ENCODE data around the gene GLI2.

The GLI2 gene

DNA sequence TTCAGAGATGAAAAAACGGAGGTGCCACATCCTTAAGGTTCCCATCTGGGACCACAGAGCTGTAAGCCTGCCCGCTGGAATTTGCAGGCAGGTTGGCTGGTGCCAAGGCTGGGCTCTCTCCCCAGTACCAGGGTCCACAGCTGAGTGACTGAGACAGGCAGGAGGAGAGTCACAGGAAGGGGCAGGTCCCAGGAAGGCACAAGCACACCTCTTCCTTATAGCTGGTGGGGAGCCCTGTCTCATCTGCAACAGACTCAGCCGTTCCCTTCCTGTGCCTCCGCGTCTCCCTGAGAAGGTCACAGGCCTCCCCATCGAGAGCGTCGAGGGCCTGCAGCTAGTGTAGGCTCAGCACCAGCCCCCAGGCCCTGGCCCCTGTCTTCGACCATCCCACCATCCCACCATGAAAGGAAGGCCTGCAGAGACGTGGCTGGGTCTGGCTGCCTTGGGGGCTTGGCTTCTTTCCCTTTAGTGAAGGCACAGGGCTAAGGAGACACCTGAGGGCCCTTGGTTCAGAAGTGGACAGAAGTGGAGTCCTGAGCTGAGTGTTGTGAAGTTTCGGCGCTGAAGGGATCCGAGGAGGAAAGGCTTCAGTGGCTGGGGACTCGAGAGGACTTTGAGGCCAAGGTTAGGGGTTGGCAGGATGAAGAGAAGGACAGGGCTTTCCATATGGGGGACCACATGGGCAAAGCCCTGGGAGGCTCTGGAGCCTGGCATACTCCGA, 26.8 kb downstream of the GLI2 start:
- no peak overlapping the region for H3K4me3 ChIP-seq (ENCODE audit: low read depth, low read length)
- in situ Hi-C loops (cut with HindIII; ENCODE audit: low sequenced_read_pairs) = no loop called here
- DNase-seq (ENCODE audit: low read depth, low spot score) = no peak
- TF ChIP-seq, protein P1, sequence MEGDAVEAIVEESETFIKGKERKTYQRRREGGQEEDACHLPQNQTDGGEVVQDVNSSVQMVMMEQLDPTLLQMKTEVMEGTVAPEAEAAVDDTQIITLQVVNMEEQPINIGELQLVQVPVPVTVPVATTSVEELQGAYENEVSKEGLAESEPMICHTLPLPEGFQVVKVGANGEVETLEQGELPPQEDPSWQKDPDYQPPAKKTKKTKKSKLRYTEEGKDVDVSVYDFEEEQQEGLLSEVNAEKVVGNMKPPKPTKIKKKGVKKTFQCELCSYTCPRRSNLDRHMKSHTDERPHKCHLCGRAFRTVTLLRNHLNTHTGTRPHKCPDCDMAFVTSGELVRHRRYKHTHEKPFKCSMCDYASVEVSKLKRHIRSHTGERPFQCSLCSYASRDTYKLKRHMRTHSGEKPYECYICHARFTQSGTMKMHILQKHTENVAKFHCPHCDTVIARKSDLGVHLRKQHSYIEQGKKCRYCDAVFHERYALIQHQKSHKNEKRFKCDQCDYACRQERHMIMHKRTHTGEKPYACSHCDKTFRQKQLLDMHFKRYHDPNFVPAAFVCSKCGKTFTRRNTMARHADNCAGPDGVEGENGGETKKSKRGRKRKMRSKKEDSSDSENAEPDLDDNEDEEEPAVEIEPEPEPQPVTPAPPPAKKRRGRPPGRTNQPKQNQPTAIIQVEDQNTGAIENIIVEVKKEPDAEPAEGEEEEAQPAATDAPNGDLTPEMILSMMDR (IDR thresholded peaks at IDR 0.05; ENCODE audit: low read depth, low read length) = no peak

DNA sequence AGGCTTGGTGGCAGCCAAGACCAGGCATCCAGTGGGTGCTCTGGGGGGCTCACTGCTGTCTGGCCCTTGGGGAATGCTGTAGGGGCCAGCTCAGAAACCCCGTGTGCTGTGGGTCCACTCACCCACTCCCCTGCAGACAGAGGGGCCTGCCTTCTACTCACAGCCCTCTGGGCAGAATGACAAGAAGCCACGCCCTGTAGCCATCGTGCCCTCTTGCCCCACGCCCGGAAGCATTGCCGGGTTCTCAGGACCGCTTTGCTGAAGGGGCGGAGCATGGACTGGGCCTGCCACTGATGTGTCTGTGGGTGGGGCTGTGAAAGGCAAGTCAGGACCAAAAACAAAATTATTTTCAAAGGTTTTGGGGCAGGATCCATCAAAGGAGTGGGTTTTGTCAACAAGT, 27.8 kb downstream of the GLI2 start:
- H3K4me3 ChIP-seq (ENCODE audit: low read depth, low read length) = no peak overlapping the region
- DNase-seq (ENCODE audit: low read depth, low spot score) = no peak
- TF ChIP-seq, protein P1 (IDR thresholded peaks at IDR 0.05; ENCODE audit: low read depth, low read length) = no peak
- in situ Hi-C loops (cut with HindIII; ENCODE audit: low sequenced_read_pairs) = no loop called here

DNA sequence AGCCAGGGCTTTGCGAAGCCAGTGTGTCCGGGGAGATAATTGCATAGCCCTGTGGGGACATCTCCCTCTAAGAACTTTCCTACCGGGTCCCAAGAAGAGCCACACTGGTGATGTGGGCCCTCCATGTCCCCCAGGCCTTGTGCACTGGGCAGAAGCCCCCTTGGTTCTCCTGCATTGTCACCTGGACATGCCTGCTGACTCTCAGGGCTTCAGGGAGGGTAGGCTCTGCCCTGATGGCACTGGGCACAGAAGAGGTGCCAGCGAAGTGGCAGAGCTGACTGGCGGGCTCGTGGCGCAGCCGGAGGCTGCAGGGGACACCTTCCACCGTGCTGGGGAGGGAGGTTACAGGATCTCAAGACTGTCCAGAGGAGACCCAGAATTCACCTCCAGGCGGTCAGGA, 28.3 kb downstream of the GLI2 start:
- DNase-seq (ENCODE audit: low read depth, low spot score) = no peak
- TF ChIP-seq, protein P1 (IDR thresholded peaks at IDR 0.05; ENCODE audit: low read depth, low read length) = no peak
- in situ Hi-C loops (cut with HindIII; ENCODE audit: low sequenced_read_pairs) = no loop called here
- H3K4me3 ChIP-seq (ENCODE audit: low read depth, low read length) = no peak overlapping the region

DNA sequence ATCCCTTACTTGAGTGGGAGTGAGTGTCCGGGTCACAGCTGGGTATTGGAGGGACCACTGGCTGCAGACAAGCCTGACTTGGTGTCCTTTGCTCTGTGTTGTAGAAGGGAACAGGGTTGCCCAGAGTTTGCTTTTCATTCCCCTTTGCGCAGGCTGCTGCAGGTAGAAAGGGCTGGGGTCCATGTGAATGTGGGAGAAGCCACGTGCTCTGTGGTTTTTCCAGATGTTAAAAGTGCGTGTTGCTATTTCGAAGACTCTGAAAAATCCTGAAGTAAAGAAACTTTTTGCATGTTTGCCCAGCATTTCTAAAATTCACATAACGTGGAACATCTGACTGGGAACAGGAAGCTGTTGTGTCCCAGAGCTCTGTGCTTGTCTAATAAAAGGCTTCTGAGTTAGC, 28.8 kb downstream of the GLI2 start:
- TF ChIP-seq, protein P1 (IDR thresholded peaks at IDR 0.05; ENCODE audit: low read depth, low read length) = no peak
- in situ Hi-C loops (cut with HindIII; ENCODE audit: low sequenced_read_pairs) = no loop called here
- no peak for DNase-seq (ENCODE audit: low read depth, low spot score)

DNA sequence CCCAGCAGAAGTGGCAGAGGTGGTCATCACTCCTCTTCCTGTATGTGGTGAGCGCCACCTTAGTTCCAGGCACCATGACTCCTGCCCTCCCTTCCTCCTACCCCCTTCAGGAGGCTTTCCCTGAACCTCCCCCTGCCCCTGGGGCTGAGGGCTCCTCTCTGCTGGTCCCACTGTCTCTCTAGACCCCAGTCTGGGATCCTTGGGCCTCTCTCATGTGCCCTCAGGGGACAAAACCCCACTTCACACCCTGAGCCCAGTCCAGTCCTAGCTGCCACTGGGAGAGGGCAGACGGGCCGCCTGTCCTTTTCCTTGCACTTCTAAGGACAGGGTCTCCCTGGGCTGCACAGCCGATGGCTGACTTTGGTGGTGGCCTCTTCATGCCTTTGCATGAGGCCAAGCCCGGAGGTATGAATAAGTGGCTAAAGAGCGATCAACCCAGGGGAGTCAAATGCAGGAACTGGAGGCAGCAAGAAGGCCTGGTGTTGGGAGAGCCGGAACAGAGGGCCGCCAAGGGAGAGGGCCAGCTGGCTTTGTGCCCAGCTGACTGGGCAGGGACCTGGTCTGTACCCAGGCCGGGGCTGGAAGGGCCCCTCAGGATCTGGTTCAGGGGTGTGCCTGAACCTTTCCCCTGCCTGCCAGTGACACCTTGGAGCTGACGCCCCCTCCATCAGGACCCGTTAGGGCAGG, 29.5 kb downstream of the GLI2 start:
- in situ Hi-C loops (cut with HindIII; ENCODE audit: low sequenced_read_pairs) = no loop called here
- peak; percentile 39 for DNase-seq (ENCODE audit: low read depth, low spot score)
- H3K4me3 ChIP-seq (ENCODE audit: low read depth, low read length) = no peak overlapping the region
- TF ChIP-seq, protein P1 (IDR thresholded peaks at IDR 0.05; ENCODE audit: low read depth, low read length) = no peak

More for the DNA sequence above, 28.8 kb downstream of the GLI2 start:
- H3K4me3 ChIP-seq (ENCODE audit: low read depth, low read length) = no peak overlapping the region

DNA sequence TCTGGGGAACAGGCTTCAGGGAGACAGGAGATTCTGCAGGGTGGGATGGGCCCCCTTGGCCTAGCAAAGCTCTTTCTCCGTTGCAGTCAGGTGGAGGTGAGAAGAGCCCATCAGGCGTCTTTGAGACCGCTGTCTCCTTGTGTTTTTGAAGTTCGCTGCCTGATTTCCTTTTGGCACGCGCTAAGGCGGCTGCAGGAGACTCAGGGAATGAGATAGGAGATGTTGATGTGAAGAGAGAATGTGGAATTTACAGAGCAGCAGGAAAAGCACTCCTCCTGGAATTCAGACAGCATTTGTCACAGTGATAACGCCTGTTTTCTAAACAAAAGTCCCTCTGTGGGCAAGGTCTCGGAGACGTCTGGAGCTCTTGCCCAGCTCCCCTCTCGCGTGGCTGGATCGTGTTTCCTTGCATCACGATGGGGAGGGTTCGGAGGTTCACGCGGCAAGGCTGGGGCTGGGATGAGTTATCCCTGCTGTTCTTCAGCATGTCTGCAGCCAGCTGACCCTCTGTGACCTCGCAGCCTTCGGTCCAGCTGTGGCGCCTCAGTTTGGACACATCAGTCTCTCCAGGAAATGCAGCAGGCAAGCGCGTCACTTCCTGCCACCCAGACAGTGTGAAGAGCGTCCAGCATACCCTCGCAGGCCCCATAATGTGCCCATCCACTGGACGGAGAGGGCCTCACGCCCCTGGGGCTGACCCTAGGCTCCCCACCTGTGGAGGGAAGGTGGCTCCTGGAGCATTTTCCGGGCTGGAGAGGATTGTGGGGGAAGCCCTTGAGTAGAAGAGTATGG, 30.2 kb downstream of the GLI2 start:
- in situ Hi-C loops (cut with HindIII; ENCODE audit: low sequenced_read_pairs) = no loop called here
- TF ChIP-seq, protein P1 (IDR thresholded peaks at IDR 0.05; ENCODE audit: low read depth, low read length) = no peak
- DNase-seq (ENCODE audit: low read depth, low spot score) = peak; percentile 84
- H3K4me3 ChIP-seq (ENCODE audit: low read depth, low read length) = no peak overlapping the region
